SK-N-SH (cell line): ENCODE results near the gene C17orf75. TPM values are rescaled to one million over a fixed set of nuclear protein-coding genes. Genes with fewer than 3 reads are reported as not detected.

Experiments
- CTCF ChIA-PET: fragments of 300-600, 350-600 bp; formaldehyde crosslinking; extraction: SDS; loops from one replicate; lab custom pipeline; 2021; lab: Yijun Ruan, JAX
- POLR2A ChIA-PET: fragments of 350-600 bp; sonication (Branson Sonifier 250); formaldehyde crosslinking; extraction: SDS; loops from one replicate; lab custom pipeline; 2020; ENCODE audit warnings: antibody characterized with exemption, inconsistent platforms; lab: Yijun Ruan, JAX
- DNase-seq: peaks from one replicate; pipeline ENCODE4 v3.0.0; 2012
- H2AFZ ChIP-seq: fragments of 200-600 bp; sonication (generic); 2 replicates; pipeline ENCODE4 v1.8.1; 2016; ENCODE audit warnings: antibody characterized with exemption, mild to moderate bottlenecking, low read depth
- H3F3A ChIP-seq: fragments of 200-600 bp; sonication (generic); replicated peaks from 2 replicates; pipeline ENCODE3; 2016; ENCODE audit warnings: antibody characterized with exemption, mild to moderate bottlenecking; ENCODE audit not compliant: insufficient read depth
- H3K27ac ChIP-seq, 2 experiments: fragments of 200-500 bp in 1 of 2; fragments of 200-600 bp in 1 of 2; sonication (Bioruptor generic) in 1 of 2; sonication (generic), shearing (Covaris generic) in 1 of 2; 2 replicates each; pipeline versions ENCODE4 v1.5.1 to v1.6.1; 2014 to 2016; ENCODE audit warnings: low read depth in 2 of 2, inconsistent platforms in 1 of 2, low read length in 1 of 2, mild to moderate bottlenecking in 1 of 2, mixed read lengths in 1 of 2
- H3K27me3 ChIP-seq: fragments of 200-600 bp; sonication (generic), shearing (Covaris generic); 2 replicates; pipeline ENCODE4 v1.6.1; 2016; ENCODE audit warnings: mixed run types; ENCODE audit not compliant: insufficient read depth
- H3K36me3 ChIP-seq, 2 experiments: fragments of 200-500 bp in 1 of 2; fragments of 200-600 bp in 1 of 2; sonication (Bioruptor generic) in 1 of 2; sonication (generic) in 1 of 2; replicated peaks in 1 of 2; 2 replicates each; pipeline versions ENCODE3 to v1.5.1; 2014 to 2016; ENCODE audit warnings: low read length in 1 of 2, mild to moderate bottlenecking in 1 of 2; ENCODE audit not compliant: insufficient read depth in 2 of 2, control insufficient read depth in 1 of 2
- H3K4me1 ChIP-seq, 2 experiments: fragments of 200-500 bp in 1 of 2; fragments of 200-600 bp in 1 of 2; sonication (Bioruptor generic) in 1 of 2; sonication (generic), shearing (Covaris generic) in 1 of 2; 2 replicates each; pipeline versions ENCODE4 v1.5.1 to v1.6.1; 2014 to 2016; ENCODE audit warnings: low read depth in 1 of 2, low read length in 1 of 2, mixed run types in 1 of 2; ENCODE audit not compliant: insufficient read depth in 2 of 2, control insufficient read depth in 1 of 2
- H3K4me2 ChIP-seq: fragments of 200-600 bp; sonication (generic), shearing (Covaris generic); 2 replicates; pipeline ENCODE4 v1.6.1; 2017; ENCODE audit warnings: mixed run types
- H3K4me3 ChIP-seq, 2 experiments: fragments of 200-500 bp in 1 of 2; fragments of 200-600 bp in 1 of 2; sonication (Bioruptor generic) in 1 of 2; sonication (generic), shearing (Covaris generic) in 1 of 2; 2 replicates each; pipeline versions ENCODE4 v1.5.1 to v1.8.1; 2014 to 2016; ENCODE audit warnings: low read depth in 2 of 2, inconsistent platforms in 1 of 2, low read length in 1 of 2, mild to moderate bottlenecking in 1 of 2, mixed read lengths in 1 of 2, moderate library complexity in 1 of 2
- H3K79me2 ChIP-seq: fragments of 200-600 bp; sonication (generic); 2 replicates; pipeline ENCODE4 v1.8.1; 2017; ENCODE audit warnings: mild to moderate bottlenecking; ENCODE audit not compliant: insufficient read depth
- H3K9ac ChIP-seq: fragments of 200-600 bp; sonication (generic); 2 replicates; pipeline ENCODE4 v1.6.1; 2017; ENCODE audit warnings: mixed run types
- H3K9me2 ChIP-seq: fragments of 200-600 bp; sonication (generic); 2 replicates; pipeline ENCODE4 v1.6.1; 2017; ENCODE audit warnings: mixed run types
- H3K9me3 ChIP-seq: fragments of 200-600 bp; sonication (generic); 2 replicates; pipeline ENCODE4 v1.6.1; 2017; ENCODE audit warnings: mixed run types, mild to moderate bottlenecking, moderate library complexity
- H4K20me1 ChIP-seq: fragments of 200-600 bp; sonication (generic); 2 replicates; pipeline ENCODE4 v1.6.1; 2017; ENCODE audit warnings: mild to moderate bottlenecking, mixed run types; ENCODE audit not compliant: insufficient read depth
- EP300 ChIP-seq, 2 experiments: IDR thresholded peaks; 2 replicates each; pipeline versions ENCODE4 v1.4.0 to v1.6.1; 2012; ENCODE audit warnings: borderline replicate concordance in 1 of 2, low read depth in 1 of 2, low read length in 1 of 2
- EZH2phosphoT487 ChIP-seq: fragments of 200-600 bp; sonication (generic); IDR thresholded peaks from 2 replicates; pipeline ENCODE4 v1.6.1; 2017; ENCODE audit warnings: low read depth, mixed run types, mild to moderate bottlenecking, antibody characterized with exemption, moderate library complexity, borderline replicate concordance
- FOSL2 ChIP-seq: IDR thresholded peaks from 2 replicates; pipeline ENCODE4 v1.4.0; 2012; ENCODE audit warnings: low read depth, mild to moderate bottlenecking, moderate library complexity, borderline replicate concordance
- FOXJ3 ChIP-seq: sonication (generic); formaldehyde crosslinking; IDR thresholded peaks from 2 replicates; pipeline ENCODE4 v1.5.1; 2020; ENCODE audit warnings: mild to moderate bottlenecking, missing genetic modification reagents
- FOXM1 ChIP-seq: IDR thresholded peaks from 2 replicates; pipeline ENCODE4 v1.4.0; 2012; ENCODE audit warnings: low read depth, mild to moderate bottlenecking
- GATA2 ChIP-seq: sonication (generic); formaldehyde crosslinking; IDR thresholded peaks from 2 replicates; pipeline ENCODE4 v1.5.0; 2020; ENCODE audit warnings: mild to moderate bottlenecking, missing genetic modification reagents
- MEF2A ChIP-seq: IDR thresholded peaks from 2 replicates; pipeline ENCODE4 v1.4.0; 2012; ENCODE audit warnings: low read depth, borderline replicate concordance
- MXI1 ChIP-seq: IDR thresholded peaks from 2 replicates; pipeline ENCODE4 v1.6.1; 2012; ENCODE audit warnings: mild to moderate bottlenecking, low read depth, low read length, improper control_type of control experiment
- NFIC ChIP-seq: IDR thresholded peaks from 2 replicates; pipeline ENCODE4 v1.4.0; 2012; ENCODE audit warnings: borderline replicate concordance
- NRF1 ChIP-seq: IDR thresholded peaks from 2 replicates; pipeline ENCODE4 v1.6.1; 2012; ENCODE audit warnings: low read depth, mild to moderate bottlenecking, low read length
- POLR2AphosphoS5 ChIP-seq: IDR thresholded peaks from 2 replicates; pipeline ENCODE4 v1.6.1; 2012; ENCODE audit warnings: low read depth, low read length
- RAD21 ChIP-seq: IDR thresholded peaks from 2 replicates; pipeline ENCODE4 v1.6.1; 2012; ENCODE audit warnings: mild to moderate bottlenecking, low read length
- RFX5 ChIP-seq: IDR thresholded peaks from 2 replicates; pipeline ENCODE4 v1.6.1; 2012; ENCODE audit warnings: mild to moderate bottlenecking, improper control_type of control experiment, low read length
- SIN3A ChIP-seq: IDR thresholded peaks from 2 replicates; pipeline ENCODE4 v1.6.1; 2012; ENCODE audit warnings: low read depth, mild to moderate bottlenecking, low read length, moderate library complexity, borderline replicate concordance
- SMC3 ChIP-seq: IDR thresholded peaks from 2 replicates; pipeline ENCODE4 v1.6.1; 2012; ENCODE audit warnings: low read depth, low read length, improper control_type of control experiment
- TEAD4 ChIP-seq: IDR thresholded peaks from 2 replicates; pipeline ENCODE4 v1.4.0; 2012; ENCODE audit warnings: mild to moderate bottlenecking, borderline replicate concordance; ENCODE audit not compliant: insufficient read depth
- WGBS: methylation state at CpG from one replicate; pipeline ENCODE4 v1.1.6; 2017; ENCODE audit warnings: low lambda C conversion rate; 5-methylcytosine and 5-hydroxymethylcytosine counted together
- polyA plus RNA-seq, 3 experiments: library from polyadenylated mRNA; depleted of rRNA; stranded (reverse); fragments of >200 nt; gene quantifications; 2 replicates each; pipeline ENCODE4 v1.2.3, GENCODE V29; 2012
- TF ChIP-seq, protein P1 (sequence below): IDR thresholded peaks from 2 replicates; pipeline ENCODE4 v1.4.0; 2012; ENCODE audit warnings: low read depth, borderline replicate concordance
- TF ChIP-seq, protein P2 (sequence below): fragments of 150-350 bp; IDR thresholded peaks from 2 replicates; pipeline ENCODE4 v1.6.1; 2016; ENCODE audit warnings: mild to moderate bottlenecking, low read depth, low read length
- TF ChIP-seq, protein P3 (sequence below): fragments of 200-600 bp; sonication (generic); IDR thresholded peaks from 2 replicates; pipeline ENCODE4 v1.6.1; 2017; ENCODE audit warnings: antibody characterized with exemption, mild to moderate bottlenecking, moderate library complexity
- TF ChIP-seq, protein P4 (sequence below): IDR thresholded peaks from 2 replicates; pipeline ENCODE4 v1.4.0; 2012; ENCODE audit warnings: low read depth
- TF ChIP-seq, protein P5 (sequence below): IDR thresholded peaks from 2 replicates; pipeline ENCODE4 v1.6.1; 2012; ENCODE audit warnings: mild to moderate bottlenecking, low read depth, low read length, moderate library complexity
- TF ChIP-seq, protein P6 (sequence below): IDR thresholded peaks from 2 replicates; pipeline ENCODE4; 2012
- TF ChIP-seq, protein P7 (sequence below): IDR thresholded peaks from 2 replicates; pipeline ENCODE4 v1.4.0; 2012; ENCODE audit warnings: low read depth, borderline replicate concordance

Gene C17orf75
- polyA plus RNA-seq, 1 of the 3 experiments (the other 2 are of a cell fraction): 14.2 TPM

DNA sequence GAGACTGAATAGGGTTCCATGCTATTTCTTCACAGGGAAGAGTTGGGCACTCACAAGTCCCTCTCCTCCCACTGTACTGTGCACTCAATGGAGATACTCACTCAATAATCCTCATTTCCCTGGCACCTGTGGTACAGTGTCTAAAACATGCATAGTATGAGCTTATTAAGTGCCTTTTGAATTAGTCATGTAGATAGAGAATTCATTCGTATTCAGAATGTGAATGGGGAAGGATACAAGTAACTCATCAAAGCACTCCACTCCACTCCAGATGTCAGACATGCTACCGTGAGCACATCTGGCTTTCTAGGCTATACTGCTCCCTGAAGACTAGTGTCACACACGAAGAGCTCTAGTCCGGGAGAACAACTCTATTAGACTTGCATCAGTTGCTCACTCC, 6.3 kb downstream of the C17orf75 start:
- Histone ChIP-seq H3K9me2 (no peaks in the 10 kb centered on the region), H2AFZ (no peak overlapping the region), H3F3A (peaks cover 27% of the 10 kb centered on the region), H3K4me2 (no peak overlapping the region), H3K27me3 (no peaks in the 10 kb centered on the region), H3K79me2 (no peaks in the 10 kb centered on the region), H4K20me1 (no peaks in the 10 kb centered on the region), H3K9me3 (no peaks in the 10 kb centered on the region), H3K4me1 (peaks cover under 1 to 6% of the 10 kb centered on the region in 2 experiments; a peak in 2 of 4 replicates), H3K9ac (no peak overlapping the region), H3K36me3 (peaks cover 34 to 35% of the 10 kb centered on the region in 2 experiments), H3K27ac (0 out of 4 replicates have a peak overlapping the region, but pooled peaks of 1 of the 2 experiments have one; percentile 1), H3K4me3 (no peak overlapping the region)
- WGBS: 68% methylated on average over 4 of the region's 4 CpGs
- POLR2A ChIA-PET: no interaction called here
- no peak for DNase-seq
- CTCF ChIA-PET: interaction anchor here (1.2 to 1.4 kb wide), 2 partner anchors 11 to 126 kb away, joined by 3 to 4 read pairs; no protein-coding TSS in a partner anchor
- TF ChIP-seq NRF1 (no peak), EZH2phosphoT487 (no peak), FOSL2 (peak; percentile 56; the same call in 1 of the 2 replicates), SMC3 (no peak), SIN3A (no peak), RFX5 (no peak), FOXJ3 (CRISPR knock-in tag) (no peak), MEF2A (no peak), GATA2 (CRISPR knock-in tag) (no peak), RAD21 (no peak), TEAD4 (no peak), MXI1 (no peak), NFIC (no peak), POLR2AphosphoS5 (no peak), FOXM1 (no peak), EP300 (IDR thresholded peaks at IDR 0.05; ENCODE audit: borderline replicate concordance in 1 of 2, low read depth in 1 of 2, low read length in 1 of 2) (no peak)
- TF ChIP-seq, protein P1, sequence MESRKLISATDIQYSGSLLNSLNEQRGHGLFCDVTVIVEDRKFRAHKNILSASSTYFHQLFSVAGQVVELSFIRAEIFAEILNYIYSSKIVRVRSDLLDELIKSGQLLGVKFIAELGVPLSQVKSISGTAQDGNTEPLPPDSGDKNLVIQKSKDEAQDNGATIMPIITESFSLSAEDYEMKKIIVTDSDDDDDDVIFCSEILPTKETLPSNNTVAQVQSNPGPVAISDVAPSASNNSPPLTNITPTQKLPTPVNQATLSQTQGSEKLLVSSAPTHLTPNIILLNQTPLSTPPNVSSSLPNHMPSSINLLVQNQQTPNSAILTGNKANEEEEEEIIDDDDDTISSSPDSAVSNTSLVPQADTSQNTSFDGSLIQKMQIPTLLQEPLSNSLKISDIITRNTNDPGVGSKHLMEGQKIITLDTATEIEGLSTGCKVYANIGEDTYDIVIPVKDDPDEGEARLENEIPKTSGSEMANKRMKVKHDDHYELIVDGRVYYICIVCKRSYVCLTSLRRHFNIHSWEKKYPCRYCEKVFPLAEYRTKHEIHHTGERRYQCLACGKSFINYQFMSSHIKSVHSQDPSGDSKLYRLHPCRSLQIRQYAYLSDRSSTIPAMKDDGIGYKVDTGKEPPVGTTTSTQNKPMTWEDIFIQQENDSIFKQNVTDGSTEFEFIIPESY: no peak
- TF ChIP-seq, protein P2, sequence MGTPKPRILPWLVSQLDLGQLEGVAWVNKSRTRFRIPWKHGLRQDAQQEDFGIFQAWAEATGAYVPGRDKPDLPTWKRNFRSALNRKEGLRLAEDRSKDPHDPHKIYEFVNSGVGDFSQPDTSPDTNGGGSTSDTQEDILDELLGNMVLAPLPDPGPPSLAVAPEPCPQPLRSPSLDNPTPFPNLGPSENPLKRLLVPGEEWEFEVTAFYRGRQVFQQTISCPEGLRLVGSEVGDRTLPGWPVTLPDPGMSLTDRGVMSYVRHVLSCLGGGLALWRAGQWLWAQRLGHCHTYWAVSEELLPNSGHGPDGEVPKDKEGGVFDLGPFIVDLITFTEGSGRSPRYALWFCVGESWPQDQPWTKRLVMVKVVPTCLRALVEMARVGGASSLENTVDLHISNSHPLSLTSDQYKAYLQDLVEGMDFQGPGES: no peak
- TF ChIP-seq, protein P3, sequence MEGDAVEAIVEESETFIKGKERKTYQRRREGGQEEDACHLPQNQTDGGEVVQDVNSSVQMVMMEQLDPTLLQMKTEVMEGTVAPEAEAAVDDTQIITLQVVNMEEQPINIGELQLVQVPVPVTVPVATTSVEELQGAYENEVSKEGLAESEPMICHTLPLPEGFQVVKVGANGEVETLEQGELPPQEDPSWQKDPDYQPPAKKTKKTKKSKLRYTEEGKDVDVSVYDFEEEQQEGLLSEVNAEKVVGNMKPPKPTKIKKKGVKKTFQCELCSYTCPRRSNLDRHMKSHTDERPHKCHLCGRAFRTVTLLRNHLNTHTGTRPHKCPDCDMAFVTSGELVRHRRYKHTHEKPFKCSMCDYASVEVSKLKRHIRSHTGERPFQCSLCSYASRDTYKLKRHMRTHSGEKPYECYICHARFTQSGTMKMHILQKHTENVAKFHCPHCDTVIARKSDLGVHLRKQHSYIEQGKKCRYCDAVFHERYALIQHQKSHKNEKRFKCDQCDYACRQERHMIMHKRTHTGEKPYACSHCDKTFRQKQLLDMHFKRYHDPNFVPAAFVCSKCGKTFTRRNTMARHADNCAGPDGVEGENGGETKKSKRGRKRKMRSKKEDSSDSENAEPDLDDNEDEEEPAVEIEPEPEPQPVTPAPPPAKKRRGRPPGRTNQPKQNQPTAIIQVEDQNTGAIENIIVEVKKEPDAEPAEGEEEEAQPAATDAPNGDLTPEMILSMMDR: no peak
- TF ChIP-seq, protein P4, sequence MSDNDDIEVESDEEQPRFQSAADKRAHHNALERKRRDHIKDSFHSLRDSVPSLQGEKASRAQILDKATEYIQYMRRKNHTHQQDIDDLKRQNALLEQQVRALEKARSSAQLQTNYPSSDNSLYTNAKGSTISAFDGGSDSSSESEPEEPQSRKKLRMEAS: no peak
- TF ChIP-seq, protein P5, sequence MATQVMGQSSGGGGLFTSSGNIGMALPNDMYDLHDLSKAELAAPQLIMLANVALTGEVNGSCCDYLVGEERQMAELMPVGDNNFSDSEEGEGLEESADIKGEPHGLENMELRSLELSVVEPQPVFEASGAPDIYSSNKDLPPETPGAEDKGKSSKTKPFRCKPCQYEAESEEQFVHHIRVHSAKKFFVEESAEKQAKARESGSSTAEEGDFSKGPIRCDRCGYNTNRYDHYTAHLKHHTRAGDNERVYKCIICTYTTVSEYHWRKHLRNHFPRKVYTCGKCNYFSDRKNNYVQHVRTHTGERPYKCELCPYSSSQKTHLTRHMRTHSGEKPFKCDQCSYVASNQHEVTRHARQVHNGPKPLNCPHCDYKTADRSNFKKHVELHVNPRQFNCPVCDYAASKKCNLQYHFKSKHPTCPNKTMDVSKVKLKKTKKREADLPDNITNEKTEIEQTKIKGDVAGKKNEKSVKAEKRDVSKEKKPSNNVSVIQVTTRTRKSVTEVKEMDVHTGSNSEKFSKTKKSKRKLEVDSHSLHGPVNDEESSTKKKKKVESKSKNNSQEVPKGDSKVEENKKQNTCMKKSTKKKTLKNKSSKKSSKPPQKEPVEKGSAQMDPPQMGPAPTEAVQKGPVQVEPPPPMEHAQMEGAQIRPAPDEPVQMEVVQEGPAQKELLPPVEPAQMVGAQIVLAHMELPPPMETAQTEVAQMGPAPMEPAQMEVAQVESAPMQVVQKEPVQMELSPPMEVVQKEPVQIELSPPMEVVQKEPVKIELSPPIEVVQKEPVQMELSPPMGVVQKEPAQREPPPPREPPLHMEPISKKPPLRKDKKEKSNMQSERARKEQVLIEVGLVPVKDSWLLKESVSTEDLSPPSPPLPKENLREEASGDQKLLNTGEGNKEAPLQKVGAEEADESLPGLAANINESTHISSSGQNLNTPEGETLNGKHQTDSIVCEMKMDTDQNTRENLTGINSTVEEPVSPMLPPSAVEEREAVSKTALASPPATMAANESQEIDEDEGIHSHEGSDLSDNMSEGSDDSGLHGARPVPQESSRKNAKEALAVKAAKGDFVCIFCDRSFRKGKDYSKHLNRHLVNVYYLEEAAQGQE: no peak
- TF ChIP-seq, protein P6, sequence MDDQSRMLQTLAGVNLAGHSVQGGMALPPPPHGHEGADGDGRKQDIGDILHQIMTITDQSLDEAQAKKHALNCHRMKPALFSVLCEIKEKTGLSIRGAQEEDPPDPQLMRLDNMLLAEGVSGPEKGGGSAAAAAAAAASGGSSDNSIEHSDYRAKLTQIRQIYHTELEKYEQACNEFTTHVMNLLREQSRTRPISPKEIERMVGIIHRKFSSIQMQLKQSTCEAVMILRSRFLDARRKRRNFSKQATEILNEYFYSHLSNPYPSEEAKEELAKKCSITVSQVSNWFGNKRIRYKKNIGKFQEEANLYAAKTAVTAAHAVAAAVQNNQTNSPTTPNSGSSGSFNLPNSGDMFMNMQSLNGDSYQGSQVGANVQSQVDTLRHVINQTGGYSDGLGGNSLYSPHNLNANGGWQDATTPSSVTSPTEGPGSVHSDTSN: 0 out of 2 replicates have a peak, but pooled peaks have one; percentile 19
- TF ChIP-seq, protein P7, sequence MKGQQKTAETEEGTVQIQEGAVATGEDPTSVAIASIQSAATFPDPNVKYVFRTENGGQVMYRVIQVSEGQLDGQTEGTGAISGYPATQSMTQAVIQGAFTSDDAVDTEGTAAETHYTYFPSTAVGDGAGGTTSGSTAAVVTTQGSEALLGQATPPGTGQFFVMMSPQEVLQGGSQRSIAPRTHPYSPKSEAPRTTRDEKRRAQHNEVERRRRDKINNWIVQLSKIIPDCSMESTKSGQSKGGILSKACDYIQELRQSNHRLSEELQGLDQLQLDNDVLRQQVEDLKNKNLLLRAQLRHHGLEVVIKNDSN: no peak
